ENCODE results near the gene TTN. TPM values are rescaled to one million over a fixed set of nuclear protein-coding genes. Genes with fewer than 3 reads are reported as not detected.

The TTN gene
- total and polyA plus RNA-seq, 2 donors (not counting 1 experiment from before 2014, with no cell fraction given), result 0.14 to 0.33 TPM

DNA sequence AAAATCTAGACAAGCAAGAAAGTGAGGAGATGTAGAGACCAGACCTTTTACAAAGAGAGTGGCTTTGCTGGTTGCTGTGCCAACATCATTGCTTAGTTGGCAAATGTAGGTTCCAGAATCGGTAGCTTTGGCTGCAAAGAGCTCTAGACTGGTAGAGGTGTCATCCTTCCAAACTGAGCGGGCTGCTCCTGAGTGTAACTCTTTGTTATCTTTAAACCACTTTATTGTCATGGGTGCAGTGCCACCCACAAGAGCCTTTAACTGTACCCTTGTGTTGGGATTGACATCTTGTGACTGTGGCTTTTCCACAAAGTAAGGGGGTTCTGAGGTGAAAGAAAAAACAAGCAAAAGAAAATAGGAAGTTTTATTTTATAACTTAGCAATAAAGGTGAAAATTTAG, 77.2 kb downstream of the TTN start:
- Histone ChIP-seq H3K4me2 (ENCODE audit: extremely low read depth, insufficient read depth, low read length) (no peak overlapping the region), H3K36me3 (ENCODE audit: control insufficient read depth, insufficient read depth, low read length) (no peaks in the 10 kb centered on the region), H3K9me3 (ENCODE audit: control insufficient read depth, insufficient read depth, low read depth, low read length) (no peaks in the 10 kb centered on the region), H3K27me3 (ENCODE audit: control insufficient read depth, insufficient read depth, low read length) (no peaks in the 10 kb centered on the region), H3K4me3 (replicated peaks in 1 of 4; ENCODE audit: control extremely low read depth in 1 of 4, insufficient read depth in 1 of 4, low read depth in 3 of 4, low read length in 4 of 4) (no peak overlapping the region), H3K9ac (ENCODE audit: insufficient read depth, low read length) (no peak overlapping the region), H4K20me1 (ENCODE audit: control insufficient read depth, extremely low read depth, insufficient read depth, low read length) (no peaks in the 10 kb centered on the region), H2AFZ (ENCODE audit: low read length) (no peak overlapping the region), H3K27ac (ENCODE audit: insufficient read depth, low read length) (no peak overlapping the region), H3K79me2 (ENCODE audit: control insufficient read depth, insufficient read depth, low read length) (no peaks in the 10 kb centered on the region), H3K4me1 (ENCODE audit: control insufficient read depth, extremely low read depth, insufficient read depth, low read length) (no peaks in the 10 kb centered on the region)
- no peak for DNase-seq (ENCODE audit: low read depth in 2 of 2)
- TF ChIP-seq, protein P1, sequence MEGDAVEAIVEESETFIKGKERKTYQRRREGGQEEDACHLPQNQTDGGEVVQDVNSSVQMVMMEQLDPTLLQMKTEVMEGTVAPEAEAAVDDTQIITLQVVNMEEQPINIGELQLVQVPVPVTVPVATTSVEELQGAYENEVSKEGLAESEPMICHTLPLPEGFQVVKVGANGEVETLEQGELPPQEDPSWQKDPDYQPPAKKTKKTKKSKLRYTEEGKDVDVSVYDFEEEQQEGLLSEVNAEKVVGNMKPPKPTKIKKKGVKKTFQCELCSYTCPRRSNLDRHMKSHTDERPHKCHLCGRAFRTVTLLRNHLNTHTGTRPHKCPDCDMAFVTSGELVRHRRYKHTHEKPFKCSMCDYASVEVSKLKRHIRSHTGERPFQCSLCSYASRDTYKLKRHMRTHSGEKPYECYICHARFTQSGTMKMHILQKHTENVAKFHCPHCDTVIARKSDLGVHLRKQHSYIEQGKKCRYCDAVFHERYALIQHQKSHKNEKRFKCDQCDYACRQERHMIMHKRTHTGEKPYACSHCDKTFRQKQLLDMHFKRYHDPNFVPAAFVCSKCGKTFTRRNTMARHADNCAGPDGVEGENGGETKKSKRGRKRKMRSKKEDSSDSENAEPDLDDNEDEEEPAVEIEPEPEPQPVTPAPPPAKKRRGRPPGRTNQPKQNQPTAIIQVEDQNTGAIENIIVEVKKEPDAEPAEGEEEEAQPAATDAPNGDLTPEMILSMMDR (conservative IDR thresholded peaks at IDR 0.05 in 1 of 2, IDR thresholded peaks at IDR 0.05 in 1 of 2; ENCODE audit: low read depth in 1 of 2, low read length in 2 of 2), result no peak
- no peak for TF ChIP-seq EZH2 (IDR thresholded peaks at IDR 0.05; ENCODE audit: low read length, missing control alignments)

DNA sequence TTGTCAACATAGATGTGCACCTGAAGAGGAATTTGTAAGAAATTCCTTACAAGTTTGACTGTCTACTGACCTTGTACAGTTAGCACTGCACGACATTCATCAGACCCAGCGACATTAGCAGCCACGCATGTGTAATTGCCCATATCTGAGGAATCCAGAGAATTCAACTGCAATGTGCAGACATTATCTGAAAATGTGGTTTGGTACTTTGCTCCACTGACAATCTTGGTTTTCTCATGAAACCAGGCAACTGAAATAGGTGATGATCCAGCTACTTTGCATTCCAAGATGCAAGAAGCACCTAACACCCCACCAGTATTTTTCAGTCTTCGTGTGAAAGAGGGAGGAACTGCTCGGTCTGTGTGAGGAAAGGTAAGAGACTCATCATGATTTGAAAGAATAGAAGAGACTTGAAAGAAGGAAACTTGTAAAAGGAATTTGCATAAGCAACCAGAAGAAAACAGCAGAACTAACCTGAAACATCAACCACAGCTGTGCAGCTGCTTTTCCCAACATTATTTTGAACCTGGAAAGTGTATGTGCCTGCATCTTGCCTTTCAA, 83.4 kb downstream of the TTN start:
- no peaks in the 10 kb centered on the region for H3K79me2 ChIP-seq (ENCODE audit: control insufficient read depth, insufficient read depth, low read length)

GRCh38 chr2:178722296-178722695, 84.9 kb downstream of the TTN start:
- Histone ChIP-seq H3K36me3 (ENCODE audit: control insufficient read depth, insufficient read depth, low read length) (no peaks in the 10 kb centered on the region), H4K20me1 (ENCODE audit: control insufficient read depth, extremely low read depth, insufficient read depth, low read length) (no peaks in the 10 kb centered on the region), H3K9ac (ENCODE audit: insufficient read depth, low read length) (no peak overlapping the region), H3K4me2 (ENCODE audit: extremely low read depth, insufficient read depth, low read length) (no peak overlapping the region), H3K4me3 (replicated peaks in 1 of 4; ENCODE audit: control extremely low read depth in 1 of 4, insufficient read depth in 1 of 4, low read depth in 3 of 4, low read length in 4 of 4) (no peak overlapping the region), H3K27ac (ENCODE audit: insufficient read depth, low read length) (no peak overlapping the region), H2AFZ (ENCODE audit: low read length) (no peak overlapping the region), H3K27me3 (ENCODE audit: control insufficient read depth, insufficient read depth, low read length) (no peaks in the 10 kb centered on the region), H3K4me1 (ENCODE audit: control insufficient read depth, extremely low read depth, insufficient read depth, low read length) (no peaks in the 10 kb centered on the region), H3K79me2 (ENCODE audit: control insufficient read depth, insufficient read depth, low read length) (no peaks in the 10 kb centered on the region), H3K9me3 (ENCODE audit: control insufficient read depth, insufficient read depth, low read depth, low read length) (no peaks in the 10 kb centered on the region)
- TF ChIP-seq EZH2 (IDR thresholded peaks at IDR 0.05; ENCODE audit: low read length, missing control alignments), result no peak
- TF ChIP-seq, protein P1 (conservative IDR thresholded peaks at IDR 0.05 in 1 of 2, IDR thresholded peaks at IDR 0.05 in 1 of 2; ENCODE audit: low read depth in 1 of 2, low read length in 2 of 2), result no peak
- DNase-seq (ENCODE audit: low read depth in 2 of 2), result no peak

More for the DNA sequence above, 83.4 kb downstream of the TTN start:
- Histone ChIP-seq H3K36me3 (ENCODE audit: control insufficient read depth, insufficient read depth, low read length) (no peaks in the 10 kb centered on the region), H3K27ac (ENCODE audit: insufficient read depth, low read length) (no peak overlapping the region), H3K4me2 (ENCODE audit: extremely low read depth, insufficient read depth, low read length) (no peak overlapping the region), H4K20me1 (ENCODE audit: control insufficient read depth, extremely low read depth, insufficient read depth, low read length) (no peaks in the 10 kb centered on the region), H3K9ac (ENCODE audit: insufficient read depth, low read length) (no peak overlapping the region), H3K4me3 (replicated peaks in 1 of 4; ENCODE audit: control extremely low read depth in 1 of 4, insufficient read depth in 1 of 4, low read depth in 3 of 4, low read length in 4 of 4) (no peak overlapping the region), H3K27me3 (ENCODE audit: control insufficient read depth, insufficient read depth, low read length) (no peaks in the 10 kb centered on the region), H3K4me1 (ENCODE audit: control insufficient read depth, extremely low read depth, insufficient read depth, low read length) (no peaks in the 10 kb centered on the region), H2AFZ (ENCODE audit: low read length) (no peak overlapping the region), H3K9me3 (ENCODE audit: control insufficient read depth, insufficient read depth, low read depth, low read length) (no peaks in the 10 kb centered on the region)
- DNase-seq (ENCODE audit: low read depth in 2 of 2), result peak in 1 of 2 donors; percentile 35
- TF ChIP-seq EZH2 (IDR thresholded peaks at IDR 0.05; ENCODE audit: low read length, missing control alignments), result no peak
- TF ChIP-seq, protein P1 (conservative IDR thresholded peaks at IDR 0.05 in 1 of 2, IDR thresholded peaks at IDR 0.05 in 1 of 2; ENCODE audit: low read depth in 1 of 2, low read length in 2 of 2), result no peak

All from fibroblast of lung (primary cell).